Pancreas (tissue), 10 donors: ENCODE results near the gene DDX46. TPM values are rescaled to one million over a fixed set of nuclear protein-coding genes. Genes with fewer than 3 reads are reported as not detected.
"Not testable (repeated sequence)": the region's sequence is repeated elsewhere in the genome, so short reads cannot be mapped to it uniquely, and the experiment has no call there.

Source experiments
- ATAC-seq, 4 donors: fragments of 200-7000 bp; cut with Tn5 transposase; one replicate each; pipeline versions ENCODE4 v1.8.0 to v1.9.1; 2020; ENCODE audit warnings: mild to moderate bottlenecking in 4 of 4, moderate library complexity in 4 of 4
- DNase-seq, 6 donors: peaks; one replicate each; pipeline ENCODE4 v3.0.0-alpha.2; 2020
- FAIRE-seq: peaks from 2 replicates; lab custom pipeline; 2012; peaks lifted over from hg19 to GRCh38; lab: Jason Lieb, UNC
- H3K27ac ChIP-seq, 4 donors: fragments of 200-600 bp; sonication (generic); 1 replicate in 3 of 4; 2 replicates in 1 of 4; pipeline versions ENCODE4 v1.5.0 to v1.8.0; 2020
- H3K27me3 ChIP-seq, 4 donors: fragments of 200-600 bp; one replicate each; pipeline ENCODE4 v1.8.0; 2021
- H3K36me3 ChIP-seq, 3 donors: fragments of 200-600 bp; sonication (generic) in 1 of 3; one replicate each; pipeline versions ENCODE4 v1.5.0 to v1.8.0; 2020 to 2021
- H3K4me1 ChIP-seq, 3 donors: fragments of 200-600 bp; one replicate each; pipeline ENCODE4 v1.8.0; 2021
- H3K4me3 ChIP-seq, 4 donors: fragments of 200-600 bp; sonication (generic) in 2 of 4; one replicate each; pipeline versions ENCODE4 v1.5.0 to v1.8.0; 2020 to 2021
- H3K9me3 ChIP-seq, 4 donors: fragments of 200-600 bp; one replicate each; pipeline ENCODE4 v1.8.0; 2021
- WGBS, 2 donors: extraction: QIAGEN DNeasy Blood & Tissue Kit; methylation state at CpG; one replicate each; pipeline ENCODE4 v1.1.7; 2013; 5-methylcytosine and 5-hydroxymethylcytosine counted together
- intact Hi-C, 3 donors: fragments of 100-400 bp; cut with DNase I; formaldehyde crosslinking; loops; one replicate each; pipeline versions ENCODE4 v1.11.1 to v1.14.2; 2022
- polyA plus RNA-seq, 2 donors: library from polyadenylated mRNA; stranded (reverse); fragments of 200-250 nt; gene quantifications; one replicate each; pipeline ENCODE4 v1.2.3, GENCODE V29; 2013
- total RNA-seq, 6 donors: library from RNA; stranded (reverse); fragmentation: NEBNext Ultra II Directional in 4 of 6; extraction: Animal tissue kit (Norgen Biotek cat#: 25700) in 4 of 6; gene quantifications; one replicate each; pipeline versions ENCODE4 v1.2.1 to v1.2.4, GENCODE V29; 2021 to 2023
- TF ChIP-seq, protein P1 (sequence below), 4 donors: fragments of 200-600 bp; sonication (generic) in 3 of 4; IDR thresholded peaks; one replicate each; pipeline versions ENCODE4 v1.5.0 to v1.8.0; 2021; ENCODE audit warnings: antibody characterized with exemption in 4 of 4
- donor health status: healthy with polysubstance abuse.
- donor health status: DM: no; HTN: no; CAD: no; lungs with moderate emphysema.
- donor health status: DM: no; HTN: no; CAD: no.
- donor health status: control.
- donor health status: control.
- donor health status: Bipolar disorder and iron deficiency.
- donor health status: DM: yes; HTN: yes; CAD: no.
- donor health status: DM: no; HTN: no; CAD: no.
- donor health status: DM: no; HTN: no; CAD: no.
- donor health status: DM: yes; HTN: yes; CAD: no.

DDX46 gene
- total and polyA plus RNA-seq, 8 donors: 14.6 to 28.8 (median 23.3) TPM

GRCh38 chr5:134835623-134836022, 77.0 kb downstream of the DDX46 start:
- FAIRE-seq: no peak
- intact Hi-C loops: no loop called here
- Histone ChIP-seq H3K4me1 (peaks cover 5 to 9% (median 9%) of the 10 kb centered on the region in 3 donors), H3K4me3 (no peak overlapping the region), H3K27ac (no peak overlapping the region), H3K27me3 (no peaks in the 10 kb centered on the region), H3K9me3 (no peaks in the 10 kb centered on the region), H3K36me3 (no peaks in the 10 kb centered on the region)
- TF ChIP-seq, protein P1, sequence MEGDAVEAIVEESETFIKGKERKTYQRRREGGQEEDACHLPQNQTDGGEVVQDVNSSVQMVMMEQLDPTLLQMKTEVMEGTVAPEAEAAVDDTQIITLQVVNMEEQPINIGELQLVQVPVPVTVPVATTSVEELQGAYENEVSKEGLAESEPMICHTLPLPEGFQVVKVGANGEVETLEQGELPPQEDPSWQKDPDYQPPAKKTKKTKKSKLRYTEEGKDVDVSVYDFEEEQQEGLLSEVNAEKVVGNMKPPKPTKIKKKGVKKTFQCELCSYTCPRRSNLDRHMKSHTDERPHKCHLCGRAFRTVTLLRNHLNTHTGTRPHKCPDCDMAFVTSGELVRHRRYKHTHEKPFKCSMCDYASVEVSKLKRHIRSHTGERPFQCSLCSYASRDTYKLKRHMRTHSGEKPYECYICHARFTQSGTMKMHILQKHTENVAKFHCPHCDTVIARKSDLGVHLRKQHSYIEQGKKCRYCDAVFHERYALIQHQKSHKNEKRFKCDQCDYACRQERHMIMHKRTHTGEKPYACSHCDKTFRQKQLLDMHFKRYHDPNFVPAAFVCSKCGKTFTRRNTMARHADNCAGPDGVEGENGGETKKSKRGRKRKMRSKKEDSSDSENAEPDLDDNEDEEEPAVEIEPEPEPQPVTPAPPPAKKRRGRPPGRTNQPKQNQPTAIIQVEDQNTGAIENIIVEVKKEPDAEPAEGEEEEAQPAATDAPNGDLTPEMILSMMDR (IDR thresholded peaks at IDR 0.05): no peak
- ATAC-seq: no peak
- 96 to 97% methylated on average over 2 of the region's 2 CpGs for WGBS, 2 donors
- DNase-seq: no peak

- no peak for DNase-seq
- intact Hi-C loops: no loop called here
- Histone ChIP-seq H3K27me3 (no peaks in the 10 kb centered on the region), H3K27ac (peak overlapping the region in 1 of 4 donors; percentile 1), H3K36me3 (no peaks in the 10 kb centered on the region), H3K4me3 (no peak overlapping the region), H3K4me1 (peaks cover 5 to 9% (median 9%) of the 10 kb centered on the region in 3 donors), H3K9me3 (no peaks in the 10 kb centered on the region)
- peak; percentile 40 to 74 (median 68) for ATAC-seq
- TF ChIP-seq, protein P1 (IDR thresholded peaks at IDR 0.05): no peak
- FAIRE-seq: no peak
- 28 to 36% methylated on average over 3 of the region's 3 CpGs for WGBS, 2 donors
Observed at GRCh38 chr5:134837530-134838181, 79.1 kb downstream of the DDX46 start.

- H3K36me3 ChIP-seq, FAIRE-seq, H3K27ac ChIP-seq, H3K4me1 ChIP-seq, H3K27me3 ChIP-seq, ATAC-seq, H3K9me3 ChIP-seq, DNase-seq, intact Hi-C loops, H3K4me3 ChIP-seq: not testable (repeated sequence)
- 79 to 87% methylated on average over 9 of the region's 9 CpGs for WGBS, 2 donors
Observed at GRCh38 chr5:134838361-134838760, 79.8 kb downstream of the DDX46 start.

- intact Hi-C loops: no loop called here
- Histone ChIP-seq H3K27ac (no peak overlapping the region), H3K4me3 (no peak overlapping the region), H3K27me3 (no peaks in the 10 kb centered on the region), H3K4me1 (peaks cover 9% of the 10 kb centered on the region in 3 donors), H3K36me3 (no peaks in the 10 kb centered on the region), H3K9me3 (no peaks in the 10 kb centered on the region)
- 51 to 66% methylated on average over 3 of the region's 3 CpGs for WGBS, 2 donors
- DNase-seq: no peak
- no peak for FAIRE-seq
- no peak for ATAC-seq
- TF ChIP-seq, protein P1 (IDR thresholded peaks at IDR 0.05): no peak
Observed at GRCh38 chr5:134840811-134841210, 82.2 kb downstream of the DDX46 start.

- no peaks in the 10 kb centered on the region for H3K36me3 ChIP-seq
- TF ChIP-seq, protein P1 (IDR thresholded peaks at IDR 0.05): no peak
- no peaks in the 10 kb centered on the region for H3K27me3 ChIP-seq
- 88 to 98% methylated on average over 1 of the region's 1 CpG for WGBS, 2 donors
- FAIRE-seq (no peak), DNase-seq (no peak), ATAC-seq (no peak)
- no peak overlapping the region for H3K4me3 ChIP-seq
- no peak overlapping the region for H3K27ac ChIP-seq
- peaks cover 0 to 17% (median 8%) of the 10 kb centered on the region in 3 donors for H3K4me1 ChIP-seq
- intact Hi-C loops: no loop called here
- H3K9me3 ChIP-seq: no peaks in the 10 kb centered on the region
Observed at GRCh38 chr5:134844252-134844651, 85.7 kb downstream of the DDX46 start.
